ENCODE measurements around the gene TSR3.

DNA sequence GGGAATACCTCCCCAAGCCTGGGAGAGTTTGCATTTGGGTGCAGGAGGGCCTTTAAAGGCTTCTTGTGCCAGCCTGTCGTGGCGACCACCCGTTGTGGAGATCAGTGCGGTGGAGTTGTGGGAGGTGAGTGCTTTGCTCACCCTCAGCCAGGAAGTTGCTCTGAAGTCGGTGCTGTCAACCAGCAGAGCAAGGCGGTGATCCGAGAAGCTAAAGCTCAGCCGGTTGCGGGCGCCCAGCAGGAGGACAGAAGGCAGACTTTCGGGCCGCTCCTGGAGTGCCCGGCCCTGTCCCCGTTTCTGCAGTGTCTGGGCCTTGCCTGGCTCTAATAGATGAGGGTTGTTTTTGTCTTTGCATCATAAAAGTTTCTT is 40.9 kb downstream of the TSR3 start:
- TF ChIP-seq, protein P1, sequence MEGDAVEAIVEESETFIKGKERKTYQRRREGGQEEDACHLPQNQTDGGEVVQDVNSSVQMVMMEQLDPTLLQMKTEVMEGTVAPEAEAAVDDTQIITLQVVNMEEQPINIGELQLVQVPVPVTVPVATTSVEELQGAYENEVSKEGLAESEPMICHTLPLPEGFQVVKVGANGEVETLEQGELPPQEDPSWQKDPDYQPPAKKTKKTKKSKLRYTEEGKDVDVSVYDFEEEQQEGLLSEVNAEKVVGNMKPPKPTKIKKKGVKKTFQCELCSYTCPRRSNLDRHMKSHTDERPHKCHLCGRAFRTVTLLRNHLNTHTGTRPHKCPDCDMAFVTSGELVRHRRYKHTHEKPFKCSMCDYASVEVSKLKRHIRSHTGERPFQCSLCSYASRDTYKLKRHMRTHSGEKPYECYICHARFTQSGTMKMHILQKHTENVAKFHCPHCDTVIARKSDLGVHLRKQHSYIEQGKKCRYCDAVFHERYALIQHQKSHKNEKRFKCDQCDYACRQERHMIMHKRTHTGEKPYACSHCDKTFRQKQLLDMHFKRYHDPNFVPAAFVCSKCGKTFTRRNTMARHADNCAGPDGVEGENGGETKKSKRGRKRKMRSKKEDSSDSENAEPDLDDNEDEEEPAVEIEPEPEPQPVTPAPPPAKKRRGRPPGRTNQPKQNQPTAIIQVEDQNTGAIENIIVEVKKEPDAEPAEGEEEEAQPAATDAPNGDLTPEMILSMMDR (IDR thresholded peaks at IDR 0.05; ENCODE audit: low read length), result no peak
- TF ChIP-seq EZH2phosphoT487 (IDR thresholded peaks at IDR 0.05; ENCODE audit: low read length), result no peak
